HepG2 (cell line): ENCODE results near the gene CEP68. TPM values are rescaled to one million over a fixed set of nuclear protein-coding genes. Genes with fewer than 3 reads are reported as not detected.

ENCODE experiments used
- BRD4 ChIP-seq: sonication (generic); formaldehyde crosslinking; IDR thresholded peaks from 2 replicates; pipeline ENCODE4 v1.4.0; 2020; ENCODE audit warnings: missing genetic modification reagents
- FOSL1 ChIP-seq: sonication (generic); formaldehyde crosslinking; IDR thresholded peaks from 2 replicates; pipeline ENCODE4 v1.9.0; 2021; ENCODE audit warnings: missing genetic modification reagents, borderline replicate concordance
- HNF4G ChIP-seq, 2 experiments: sonication (generic) in 1 of 2; formaldehyde crosslinking in 1 of 2; IDR thresholded peaks; 2 replicates each; pipeline versions ENCODE4 v1.4.0 to v1.6.1; 2011 to 2020; ENCODE audit warnings: borderline replicate concordance in 2 of 2, low read depth in 2 of 2, mild to moderate bottlenecking in 2 of 2, low read length in 1 of 2, missing genetic modification reagents in 1 of 2, moderate library complexity in 1 of 2
- HNRNPUL1 ChIP-seq: fragments of 200-400 bp; formaldehyde crosslinking; IDR thresholded peaks from 2 replicates; pipeline ENCODE4 v1.6.1; 2017; ENCODE audit warnings: low read depth, mild to moderate bottlenecking, low read length, moderate library complexity
- IRF2 ChIP-seq: IDR thresholded peaks from 2 replicates; pipeline ENCODE4 v1.6.1; 2018; ENCODE audit warnings: missing genetic modification reagents, missing compliant biosample characterization
- POLR2AphosphoS2 ChIP-seq: IDR thresholded peaks from 2 replicates; pipeline ENCODE4 v1.6.1; 2011; ENCODE audit warnings: low read depth, low read length, improper control_type of control experiment
- SRSF1 ChIP-seq: fragments of 200-400 bp; formaldehyde crosslinking; optimal IDR thresholded peaks from 2 replicates; pipeline ENCODE3; 2017; ENCODE audit warnings: mild to moderate bottlenecking, low read depth, low read length, moderate library complexity
- TP53 ChIP-seq: sonication (generic); formaldehyde crosslinking; conservative IDR thresholded peaks from 2 replicates; pipeline ENCODE4 v1.4.0; 2020; ENCODE audit warnings: missing genetic modification reagents
- TSC22D2 ChIP-seq: sonication (generic); formaldehyde crosslinking; IDR thresholded peaks from 2 replicates; pipeline ENCODE4 v1.5.1; 2020; ENCODE audit warnings: missing genetic modification reagents, mild to moderate bottlenecking, borderline replicate concordance
- ZKSCAN1 ChIP-seq: fragments of 150-350 bp; IDR thresholded peaks from 2 replicates; pipeline ENCODE4 v1.6.1; 2014; ENCODE audit warnings: low read length
- ZMAT3 ChIP-seq: sonication (generic); formaldehyde crosslinking; conservative IDR thresholded peaks from 2 replicates; pipeline ENCODE4 v1.7.0; 2021; ENCODE audit warnings: missing genetic modification reagents
- ZNF101 ChIP-seq: sonication (generic); formaldehyde crosslinking; IDR thresholded peaks from 2 replicates; pipeline ENCODE4 v1.4.0; 2020; ENCODE audit warnings: mild to moderate bottlenecking, low read depth, missing genetic modification reagents, borderline replicate concordance
- ZNF333 ChIP-seq: sonication (generic); formaldehyde crosslinking; IDR thresholded peaks from 2 replicates; pipeline ENCODE4 v1.4.0; 2020; ENCODE audit warnings: mild to moderate bottlenecking, missing genetic modification reagents, borderline replicate concordance
- ZNF382 ChIP-seq: sonication (generic); formaldehyde crosslinking; IDR thresholded peaks from 2 replicates; pipeline ENCODE4 v1.5.0; 2020; ENCODE audit warnings: missing genetic modification reagents, mild to moderate bottlenecking, borderline replicate concordance
- ZNF766 ChIP-seq: sonication (generic); formaldehyde crosslinking; IDR thresholded peaks from 2 replicates; pipeline ENCODE4 v1.5.0; 2020; ENCODE audit warnings: missing genetic modification reagents, borderline replicate concordance
- ZNF878 ChIP-seq: sonication (generic); formaldehyde crosslinking; IDR thresholded peaks from 2 replicates; pipeline ENCODE4 v1.8.1; 2023; ENCODE audit warnings: mild to moderate bottlenecking, missing genetic modification reagents, moderate library complexity
- polyA plus RNA-seq, 8 experiments: library from polyadenylated mRNA; depleted of rRNA in 3 of 8; stranded (reverse) in 7 of 8; unstranded in 1 of 8; fragments of >200 nt; fragmentation: Illumina TruSeq in 4 of 8; extraction: Trizol in 4 of 8; gene quantifications; 2 replicates each; pipeline versions ENCODE4 v1.2.1 to v1.2.3, GENCODE V29; 2011 to 2016; ENCODE audit warnings: low read depth in 4 of 8, missing spikeins in 1 of 8, mixed read lengths in 1 of 8; ENCODE audit not compliant: insufficient read depth in 1 of 8
- total RNA-seq, 5 experiments: library from RNA; depleted of rRNA; stranded (reverse); fragments of >200 nt; fragmentation: Illumina TruSeq; extraction: Trizol; gene quantifications; 2 replicates each; pipeline ENCODE4 v1.2.3, GENCODE V29; 2016; ENCODE audit warnings: low read depth in 1 of 5
- TF ChIP-seq, protein P1 (sequence below): sonication (generic); formaldehyde crosslinking; IDR thresholded peaks from 2 replicates; pipeline ENCODE4 v1.4.0; 2020; ENCODE audit warnings: missing genetic modification reagents
- TF ChIP-seq, protein P2 (sequence below): sonication (generic); formaldehyde crosslinking; IDR thresholded peaks from 2 replicates; pipeline ENCODE4 v1.8.0; 2022; ENCODE audit warnings: mild to moderate bottlenecking, missing genetic modification reagents

CEP68 gene
- total and polyA plus RNA-seq, 2 of the 13 experiments (the other 11 are each of a cell fraction or from before 2014, with no cell fraction given): 5.7 to 9.3 TPM

DNA sequence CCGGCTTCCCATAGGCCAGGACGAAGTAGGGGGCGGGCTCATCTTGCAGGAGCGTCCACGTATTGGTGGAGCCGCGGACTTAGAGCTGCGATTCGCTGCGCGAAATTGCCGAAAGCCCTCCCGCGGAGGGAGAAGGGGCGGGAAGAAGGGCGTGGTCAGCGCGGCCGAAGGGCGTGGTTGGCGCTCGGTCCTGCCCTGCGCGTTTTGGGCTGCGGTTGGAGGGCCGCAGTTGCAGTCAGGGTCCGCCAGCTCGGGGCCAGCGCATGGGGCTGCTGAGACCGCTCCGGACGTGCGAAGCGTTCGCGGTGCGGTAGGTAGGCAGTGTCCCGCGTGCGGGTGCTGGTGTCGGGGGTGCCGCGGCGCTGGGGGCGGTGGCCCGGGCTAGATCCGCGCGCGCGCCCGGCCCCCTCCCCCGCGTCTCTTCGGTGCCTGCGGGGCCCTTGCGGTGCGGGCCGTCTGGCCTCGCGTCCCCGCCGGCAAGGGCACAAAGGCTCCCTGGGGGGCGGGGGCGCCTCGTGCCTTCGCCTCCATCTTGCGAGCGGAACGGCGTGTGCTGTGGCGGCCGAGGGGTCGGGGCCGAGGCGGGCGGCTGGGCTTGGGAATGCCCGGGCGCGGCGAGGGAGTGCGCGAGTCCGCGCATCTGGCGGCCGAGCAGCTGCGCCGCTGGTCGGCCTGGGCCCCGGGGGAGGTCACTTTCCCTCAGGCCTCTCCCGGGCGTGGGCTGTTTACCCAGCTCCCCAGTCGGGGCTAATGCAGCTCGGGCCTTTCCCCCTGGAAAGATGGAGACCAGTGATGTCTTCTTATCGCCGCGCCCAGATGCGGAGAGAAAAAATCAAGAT is at the start of gene CEP68 (continued):
- TF ChIP-seq, protein P1, sequence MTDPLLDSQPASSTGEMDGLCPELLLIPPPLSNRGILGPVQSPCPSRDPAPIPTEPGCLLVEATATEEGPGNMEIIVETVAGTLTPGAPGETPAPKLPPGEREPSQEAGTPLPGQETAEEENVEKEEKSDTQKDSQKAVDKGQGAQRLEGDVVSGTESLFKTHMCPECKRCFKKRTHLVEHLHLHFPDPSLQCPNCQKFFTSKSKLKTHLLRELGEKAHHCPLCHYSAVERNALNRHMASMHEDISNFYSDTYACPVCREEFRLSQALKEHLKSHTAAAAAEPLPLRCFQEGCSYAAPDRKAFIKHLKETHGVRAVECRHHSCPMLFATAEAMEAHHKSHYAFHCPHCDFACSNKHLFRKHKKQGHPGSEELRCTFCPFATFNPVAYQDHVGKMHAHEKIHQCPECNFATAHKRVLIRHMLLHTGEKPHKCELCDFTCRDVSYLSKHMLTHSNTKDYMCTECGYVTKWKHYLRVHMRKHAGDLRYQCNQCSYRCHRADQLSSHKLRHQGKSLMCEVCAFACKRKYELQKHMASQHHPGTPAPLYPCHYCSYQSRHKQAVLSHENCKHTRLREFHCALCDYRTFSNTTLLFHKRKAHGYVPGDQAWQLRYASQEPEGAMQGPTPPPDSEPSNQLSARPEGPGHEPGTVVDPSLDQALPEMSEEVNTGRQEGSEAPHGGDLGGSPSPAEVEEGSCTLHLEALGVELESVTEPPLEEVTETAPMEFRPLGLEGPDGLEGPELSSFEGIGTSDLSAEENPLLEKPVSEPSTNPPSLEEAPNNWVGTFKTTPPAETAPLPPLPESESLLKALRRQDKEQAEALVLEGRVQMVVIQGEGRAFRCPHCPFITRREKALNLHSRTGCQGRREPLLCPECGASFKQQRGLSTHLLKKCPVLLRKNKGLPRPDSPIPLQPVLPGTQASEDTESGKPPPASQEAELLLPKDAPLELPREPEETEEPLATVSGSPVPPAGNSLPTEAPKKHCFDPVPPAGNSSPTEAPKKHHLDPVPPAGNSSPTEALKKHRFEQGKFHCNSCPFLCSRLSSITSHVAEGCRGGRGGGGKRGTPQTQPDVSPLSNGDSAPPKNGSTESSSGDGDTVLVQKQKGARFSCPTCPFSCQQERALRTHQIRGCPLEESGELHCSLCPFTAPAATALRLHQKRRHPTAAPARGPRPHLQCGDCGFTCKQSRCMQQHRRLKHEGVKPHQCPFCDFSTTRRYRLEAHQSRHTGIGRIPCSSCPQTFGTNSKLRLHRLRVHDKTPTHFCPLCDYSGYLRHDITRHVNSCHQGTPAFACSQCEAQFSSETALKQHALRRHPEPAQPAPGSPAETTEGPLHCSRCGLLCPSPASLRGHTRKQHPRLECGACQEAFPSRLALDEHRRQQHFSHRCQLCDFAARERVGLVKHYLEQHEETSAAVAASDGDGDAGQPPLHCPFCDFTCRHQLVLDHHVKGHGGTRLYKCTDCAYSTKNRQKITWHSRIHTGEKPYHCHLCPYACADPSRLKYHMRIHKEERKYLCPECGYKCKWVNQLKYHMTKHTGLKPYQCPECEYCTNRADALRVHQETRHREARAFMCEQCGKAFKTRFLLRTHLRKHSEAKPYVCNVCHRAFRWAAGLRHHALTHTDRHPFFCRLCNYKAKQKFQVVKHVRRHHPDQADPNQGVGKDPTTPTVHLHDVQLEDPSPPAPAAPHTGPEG (CRISPR knock-in tag): peak; percentile 96
- TF ChIP-seq FOSL1 (CRISPR knock-in tag): no peak
- TF ChIP-seq ZNF878 (CRISPR knock-in tag): peak; percentile 73
- no peak for TF ChIP-seq HNRNPUL1
- no peak; the same call in 1 of the 2 replicates for TF ChIP-seq TP53 (CRISPR knock-in tag)
- peak; percentile 88 for TF ChIP-seq ZMAT3 (CRISPR knock-in tag)
- TF ChIP-seq TSC22D2 (CRISPR knock-in tag): peak; percentile 74; the same call in 1 of the 2 replicates
- peak; percentile 75; the same call in 1 of the 2 replicates for TF ChIP-seq ZNF766 (CRISPR knock-in tag)
- no peak for TF ChIP-seq ZKSCAN1
- 0 out of 2 replicates have a peak, but pooled peaks have one; percentile 79 for TF ChIP-seq ZNF101 (CRISPR knock-in tag)
- TF ChIP-seq BRD4: peak; percentile 80; the same call in 1 of the 2 replicates
- peak; percentile 85 for TF ChIP-seq IRF2 (CRISPR knock-in tag)
- no peak for TF ChIP-seq ZNF382 (CRISPR knock-in tag)
- TF ChIP-seq SRSF1: peak; percentile 84
- TF ChIP-seq POLR2AphosphoS2: no peak
- peak; percentile 80; the same call in 1 of the 2 replicates for TF ChIP-seq ZNF333 (CRISPR knock-in tag)
- TF ChIP-seq HNF4G (IDR thresholded peaks at IDR 0.05; ENCODE audit: borderline replicate concordance, low read depth, low read length): no peak
- TF ChIP-seq HNF4G (CRISPR knock-in tag; IDR thresholded peaks at IDR 0.05; ENCODE audit: borderline replicate concordance, low read depth): 0 out of 2 replicates have a peak, but pooled peaks have one; percentile 30
- TF ChIP-seq, protein P2, sequence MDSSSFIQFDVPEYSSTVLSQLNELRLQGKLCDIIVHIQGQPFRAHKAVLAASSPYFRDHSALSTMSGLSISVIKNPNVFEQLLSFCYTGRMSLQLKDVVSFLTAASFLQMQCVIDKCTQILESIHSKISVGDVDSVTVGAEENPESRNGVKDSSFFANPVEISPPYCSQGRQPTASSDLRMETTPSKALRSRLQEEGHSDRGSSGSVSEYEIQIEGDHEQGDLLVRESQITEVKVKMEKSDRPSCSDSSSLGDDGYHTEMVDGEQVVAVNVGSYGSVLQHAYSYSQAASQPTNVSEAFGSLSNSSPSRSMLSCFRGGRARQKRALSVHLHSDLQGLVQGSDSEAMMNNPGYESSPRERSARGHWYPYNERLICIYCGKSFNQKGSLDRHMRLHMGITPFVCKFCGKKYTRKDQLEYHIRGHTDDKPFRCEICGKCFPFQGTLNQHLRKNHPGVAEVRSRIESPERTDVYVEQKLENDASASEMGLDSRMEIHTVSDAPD (CRISPR knock-in tag): 0 out of 2 replicates have a peak, but pooled peaks have one; percentile 8
